Measurements from ENCODE around the gene ADSS2. TPM values are rescaled to one million over a fixed set of nuclear protein-coding genes. Genes with fewer than 3 reads are reported as not detected.

ADSS2 gene
- total RNA-seq, 1 experiment from 2014 or later: 46.2 TPM

DNA sequence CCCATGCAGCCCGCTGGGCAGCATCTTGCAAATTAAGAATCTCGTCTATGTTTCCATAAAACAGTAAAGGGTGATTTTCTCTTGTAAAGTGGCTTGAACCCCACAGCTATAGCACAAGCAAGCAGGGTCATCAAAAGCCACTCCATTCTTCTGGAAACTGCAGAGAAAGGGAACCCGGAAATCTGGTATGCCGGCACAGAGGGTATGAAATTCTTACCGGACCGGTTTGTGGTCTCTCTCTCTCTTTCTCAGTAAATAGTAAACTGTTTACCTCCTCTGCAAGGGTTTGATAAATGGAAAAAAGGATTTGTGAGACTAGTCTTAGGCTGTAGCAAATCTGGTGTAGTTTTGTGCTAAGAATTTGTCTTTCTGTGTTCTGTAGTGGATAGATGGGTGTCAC, 2.7 kb upstream of the ADSS2 start:
- Histone ChIP-seq H3K27ac (ENCODE audit: low read depth, low read length) (no peak overlapping the region), H4K20me1 (ENCODE audit: insufficient read depth) (no peaks in the 10 kb centered on the region; the same call in 1 of the 2 replicates), H3K9ac (ENCODE audit: low read length) (no peak overlapping the region), H3K9me3 (ENCODE audit: control insufficient read depth in 1 of 2, insufficient read depth in 1 of 2, low read depth in 1 of 2, low read length in 2 of 2) (no peaks in the 10 kb centered on the region), H3K4me3 (replicated peaks in 1 of 2; ENCODE audit: low read depth in 1 of 2, low read length in 2 of 2) (no peak overlapping the region), H3K36me3 (ENCODE audit: control insufficient read depth in 1 of 2, insufficient read depth in 2 of 2, low read length in 2 of 2) (peaks cover under 1 to 8% of the 10 kb centered on the region in 2 experiments; a peak in 2 of 4 replicates), H3K79me2 (ENCODE audit: insufficient read depth, low read length) (peaks cover 22% of the 10 kb centered on the region), H3K9me2 (ENCODE audit: insufficient read depth) (no peaks in the 10 kb centered on the region), H3K4me1 (ENCODE audit: control insufficient read depth in 1 of 2, insufficient read depth in 2 of 2, low read length in 2 of 2) (peaks cover 4 to 17% of the 10 kb centered on the region in 2 experiments; a peak in 3 of 4 replicates), H2AFZ (ENCODE audit: low read depth, low read length, poor library complexity, severe bottlenecking) (no peak overlapping the region), H3K4me2 (ENCODE audit: low read length) (no peak overlapping the region), H3K27me3 (ENCODE audit: insufficient read depth, low read length) (no peaks in the 10 kb centered on the region)
- TF ChIP-seq YY1 (IDR thresholded peaks at IDR 0.05; ENCODE audit: extremely low read depth, insufficient replicate concordance, low read depth, low read length): no peak
- TF ChIP-seq, protein P1, sequence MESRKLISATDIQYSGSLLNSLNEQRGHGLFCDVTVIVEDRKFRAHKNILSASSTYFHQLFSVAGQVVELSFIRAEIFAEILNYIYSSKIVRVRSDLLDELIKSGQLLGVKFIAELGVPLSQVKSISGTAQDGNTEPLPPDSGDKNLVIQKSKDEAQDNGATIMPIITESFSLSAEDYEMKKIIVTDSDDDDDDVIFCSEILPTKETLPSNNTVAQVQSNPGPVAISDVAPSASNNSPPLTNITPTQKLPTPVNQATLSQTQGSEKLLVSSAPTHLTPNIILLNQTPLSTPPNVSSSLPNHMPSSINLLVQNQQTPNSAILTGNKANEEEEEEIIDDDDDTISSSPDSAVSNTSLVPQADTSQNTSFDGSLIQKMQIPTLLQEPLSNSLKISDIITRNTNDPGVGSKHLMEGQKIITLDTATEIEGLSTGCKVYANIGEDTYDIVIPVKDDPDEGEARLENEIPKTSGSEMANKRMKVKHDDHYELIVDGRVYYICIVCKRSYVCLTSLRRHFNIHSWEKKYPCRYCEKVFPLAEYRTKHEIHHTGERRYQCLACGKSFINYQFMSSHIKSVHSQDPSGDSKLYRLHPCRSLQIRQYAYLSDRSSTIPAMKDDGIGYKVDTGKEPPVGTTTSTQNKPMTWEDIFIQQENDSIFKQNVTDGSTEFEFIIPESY (IDR thresholded peaks at IDR 0.05; ENCODE audit: extremely low read depth, insufficient replicate concordance, low read length): no peak
- TF ChIP-seq, protein P2, sequence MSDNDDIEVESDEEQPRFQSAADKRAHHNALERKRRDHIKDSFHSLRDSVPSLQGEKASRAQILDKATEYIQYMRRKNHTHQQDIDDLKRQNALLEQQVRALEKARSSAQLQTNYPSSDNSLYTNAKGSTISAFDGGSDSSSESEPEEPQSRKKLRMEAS (IDR thresholded peaks at IDR 0.05): no peak
- TF ChIP-seq, protein P3, sequence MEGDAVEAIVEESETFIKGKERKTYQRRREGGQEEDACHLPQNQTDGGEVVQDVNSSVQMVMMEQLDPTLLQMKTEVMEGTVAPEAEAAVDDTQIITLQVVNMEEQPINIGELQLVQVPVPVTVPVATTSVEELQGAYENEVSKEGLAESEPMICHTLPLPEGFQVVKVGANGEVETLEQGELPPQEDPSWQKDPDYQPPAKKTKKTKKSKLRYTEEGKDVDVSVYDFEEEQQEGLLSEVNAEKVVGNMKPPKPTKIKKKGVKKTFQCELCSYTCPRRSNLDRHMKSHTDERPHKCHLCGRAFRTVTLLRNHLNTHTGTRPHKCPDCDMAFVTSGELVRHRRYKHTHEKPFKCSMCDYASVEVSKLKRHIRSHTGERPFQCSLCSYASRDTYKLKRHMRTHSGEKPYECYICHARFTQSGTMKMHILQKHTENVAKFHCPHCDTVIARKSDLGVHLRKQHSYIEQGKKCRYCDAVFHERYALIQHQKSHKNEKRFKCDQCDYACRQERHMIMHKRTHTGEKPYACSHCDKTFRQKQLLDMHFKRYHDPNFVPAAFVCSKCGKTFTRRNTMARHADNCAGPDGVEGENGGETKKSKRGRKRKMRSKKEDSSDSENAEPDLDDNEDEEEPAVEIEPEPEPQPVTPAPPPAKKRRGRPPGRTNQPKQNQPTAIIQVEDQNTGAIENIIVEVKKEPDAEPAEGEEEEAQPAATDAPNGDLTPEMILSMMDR (IDR thresholded peaks at IDR 0.05 in 2 of 3, conservative IDR thresholded peaks at IDR 0.05 in 1 of 3; ENCODE audit: borderline replicate concordance in 1 of 3, insufficient read depth in 1 of 3, low read depth in 2 of 3, low read length in 2 of 3): no peak
- TF ChIP-seq, protein P4, sequence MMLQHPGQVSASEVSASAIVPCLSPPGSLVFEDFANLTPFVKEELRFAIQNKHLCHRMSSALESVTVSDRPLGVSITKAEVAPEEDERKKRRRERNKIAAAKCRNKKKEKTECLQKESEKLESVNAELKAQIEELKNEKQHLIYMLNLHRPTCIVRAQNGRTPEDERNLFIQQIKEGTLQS (IDR thresholded peaks at IDR 0.05): no peak
- TF ChIP-seq, protein P5, sequence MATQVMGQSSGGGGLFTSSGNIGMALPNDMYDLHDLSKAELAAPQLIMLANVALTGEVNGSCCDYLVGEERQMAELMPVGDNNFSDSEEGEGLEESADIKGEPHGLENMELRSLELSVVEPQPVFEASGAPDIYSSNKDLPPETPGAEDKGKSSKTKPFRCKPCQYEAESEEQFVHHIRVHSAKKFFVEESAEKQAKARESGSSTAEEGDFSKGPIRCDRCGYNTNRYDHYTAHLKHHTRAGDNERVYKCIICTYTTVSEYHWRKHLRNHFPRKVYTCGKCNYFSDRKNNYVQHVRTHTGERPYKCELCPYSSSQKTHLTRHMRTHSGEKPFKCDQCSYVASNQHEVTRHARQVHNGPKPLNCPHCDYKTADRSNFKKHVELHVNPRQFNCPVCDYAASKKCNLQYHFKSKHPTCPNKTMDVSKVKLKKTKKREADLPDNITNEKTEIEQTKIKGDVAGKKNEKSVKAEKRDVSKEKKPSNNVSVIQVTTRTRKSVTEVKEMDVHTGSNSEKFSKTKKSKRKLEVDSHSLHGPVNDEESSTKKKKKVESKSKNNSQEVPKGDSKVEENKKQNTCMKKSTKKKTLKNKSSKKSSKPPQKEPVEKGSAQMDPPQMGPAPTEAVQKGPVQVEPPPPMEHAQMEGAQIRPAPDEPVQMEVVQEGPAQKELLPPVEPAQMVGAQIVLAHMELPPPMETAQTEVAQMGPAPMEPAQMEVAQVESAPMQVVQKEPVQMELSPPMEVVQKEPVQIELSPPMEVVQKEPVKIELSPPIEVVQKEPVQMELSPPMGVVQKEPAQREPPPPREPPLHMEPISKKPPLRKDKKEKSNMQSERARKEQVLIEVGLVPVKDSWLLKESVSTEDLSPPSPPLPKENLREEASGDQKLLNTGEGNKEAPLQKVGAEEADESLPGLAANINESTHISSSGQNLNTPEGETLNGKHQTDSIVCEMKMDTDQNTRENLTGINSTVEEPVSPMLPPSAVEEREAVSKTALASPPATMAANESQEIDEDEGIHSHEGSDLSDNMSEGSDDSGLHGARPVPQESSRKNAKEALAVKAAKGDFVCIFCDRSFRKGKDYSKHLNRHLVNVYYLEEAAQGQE (IDR thresholded peaks at IDR 0.05; ENCODE audit: low read depth): no peak
- no peak for TF ChIP-seq EZH2phosphoT487 (IDR thresholded peaks at IDR 0.05; ENCODE audit: borderline replicate concordance)
- ChIA-PET RAD21 (ENCODE audit: low non-redundant PET in 1 of 2, low total read pairs in 2 of 2, uncharacterized antibody in 2 of 2, unreplicated experiment in 2 of 2) (no interaction called here), CTCF (no interaction called here), POLR2A (no interaction called here)
- intact Hi-C loops (cut with micrococcal nuclease): loop anchor here (10.0 kb wide), 1 partner anchor 340 kb away; no protein-coding TSS in a partner anchor
- ATAC-seq (no peak), DNase-seq (ENCODE audit: low read depth, low spot score) (no peak)
- BruUV-seq (replicated peaks): no TSS peak

Data from HCT116 (cell line).